GM12891 (cell line): ENCODE measurements around the gene NTPCR.

Experiments
- PAX5 ChIP-seq: IDR thresholded peaks from 2 replicates; pipeline ENCODE4 v1.6.1; 2011; ENCODE audit warnings: low read length, moderate library complexity, mild to moderate bottlenecking; ENCODE audit not compliant: insufficient read depth, severe bottlenecking
- POLR2A ChIP-seq: IDR thresholded peaks from 2 replicates; pipeline ENCODE4 v1.6.1; 2011; ENCODE audit warnings: low read depth, low read length, control low read depth
- POLR2AphosphoS5 ChIP-seq: IDR thresholded peaks from 2 replicates; pipeline ENCODE4 v1.6.1; 2011; ENCODE audit warnings: low read depth, low read length, control low read depth
- TAF1 ChIP-seq: IDR thresholded peaks from 2 replicates; pipeline ENCODE4 v1.6.1; 2011; ENCODE audit warnings: low read depth, low read length, control low read depth

DNA sequence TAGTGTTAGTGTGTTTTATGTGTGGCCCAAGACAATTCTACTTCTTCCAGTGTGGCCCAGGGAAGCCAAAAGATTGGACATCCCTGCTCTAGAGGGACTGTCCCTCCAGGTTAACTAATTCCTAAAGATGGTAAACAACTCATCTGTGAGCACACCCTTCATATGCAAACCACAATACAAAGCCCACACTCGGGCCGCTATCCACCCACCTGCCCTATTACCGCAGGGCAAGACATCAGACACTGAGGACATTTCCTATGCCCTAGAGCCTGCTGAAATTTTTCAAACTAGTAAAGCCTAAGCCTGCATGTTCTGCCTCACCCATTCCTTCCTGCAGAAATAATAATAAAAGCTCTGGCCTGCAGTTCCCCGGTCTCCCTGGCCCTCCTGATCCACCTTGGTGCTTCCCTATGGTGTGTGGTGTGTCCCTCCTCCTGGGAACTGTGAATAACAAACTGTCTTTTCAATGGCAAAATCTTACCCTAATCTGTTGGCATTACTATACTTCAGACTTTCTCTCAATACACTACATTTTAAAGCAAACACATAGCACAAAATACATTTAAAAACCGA, 39.3 kb upstream of the NTPCR start:
- TF ChIP-seq POLR2A, result no peak
- no peak for TF ChIP-seq POLR2AphosphoS5
- TF ChIP-seq TAF1, result no peak
- TF ChIP-seq PAX5, result no peak
